Neural cell (in vitro differentiated cells): ENCODE measurements around the gene ZNF280C.
A peak's percentile ranks its signal among the peaks of the same experiment; 100 is the strongest.

Experiments
- CTCF ChIP-seq: fragments of 450-650 bp; IDR thresholded peaks from 2 replicates; pipeline ENCODE4 v1.5.1; 2014; ENCODE audit warnings: antibody characterized with exemption, mild to moderate bottlenecking, moderate library complexity; ENCODE audit not compliant: poor library complexity, severe bottlenecking
- MXI1 ChIP-seq: fragments of 450-650 bp; conservative IDR thresholded peaks from 2 replicates; pipeline ENCODE4 v1.6.1; 2014; ENCODE audit warnings: antibody characterized with exemption, mild to moderate bottlenecking; ENCODE audit not compliant: poor library complexity, severe bottlenecking
- POLR2AphosphoS5 ChIP-seq: IDR thresholded peaks from 2 replicates; pipeline ENCODE4 v1.6.1; 2012
- RAD21 ChIP-seq: fragments of 450-650 bp; conservative IDR thresholded peaks from 2 replicates; pipeline ENCODE4 v1.6.1; 2014; ENCODE audit warnings: antibody characterized with exemption, mild to moderate bottlenecking, moderate library complexity
- SMC3 ChIP-seq: fragments of 450-650 bp; conservative IDR thresholded peaks from 2 replicates; pipeline ENCODE4 v1.6.1; 2014; ENCODE audit warnings: antibody characterized with exemption, mild to moderate bottlenecking, moderate library complexity; ENCODE audit not compliant: poor library complexity

- peak; percentile 17 for TF ChIP-seq CTCF
- no peak for TF ChIP-seq RAD21
- TF ChIP-seq POLR2AphosphoS5, result no peak
- TF ChIP-seq MXI1, result no peak
- no peak for TF ChIP-seq SMC3
Measured at GRCh38 chrX:130172127-130172845, 96.4 kb downstream of the ZNF280C start.
